HepG2 (cell line): ENCODE results near the gene UCKL1. TPM values are rescaled to one million over a fixed set of nuclear protein-coding genes. Genes with fewer than 3 reads are reported as not detected.

Source experiments
- AKAP8 ChIP-seq: sonication (generic); formaldehyde crosslinking; IDR thresholded peaks from 2 replicates; pipeline ENCODE4 v1.5.1; 2020; ENCODE audit warnings: mild to moderate bottlenecking, missing genetic modification reagents
- ARHGAP35 ChIP-seq: sonication (generic); formaldehyde crosslinking; IDR thresholded peaks from 2 replicates; pipeline ENCODE4 v1.9.0; 2022; ENCODE audit warnings: mild to moderate bottlenecking, inconsistent platforms, moderate library complexity, missing genetic modification reagents, borderline replicate concordance
- CEBPB ChIP-seq: IDR thresholded peaks from 2 replicates; pipeline ENCODE4 v1.6.1; 2011; ENCODE audit warnings: low read depth, low read length, improper control_type of control experiment, borderline replicate concordance
- CHD4 ChIP-seq: fragments of 200-600 bp; sonication (generic); IDR thresholded peaks from 2 replicates; pipeline ENCODE4 v1.7.0; 2017; ENCODE audit warnings: mild to moderate bottlenecking, low read length, borderline replicate concordance
- DDIT3 ChIP-seq: sonication (generic); formaldehyde crosslinking; IDR thresholded peaks from 2 replicates; pipeline ENCODE4 v1.4.0; 2020; ENCODE audit warnings: mild to moderate bottlenecking, missing genetic modification reagents
- ERF ChIP-seq: IDR thresholded peaks from 2 replicates; pipeline ENCODE4 v1.6.1; 2018; ENCODE audit warnings: missing biosample characterization, missing genetic modification reagents
- ETS1 ChIP-seq: sonication (generic); formaldehyde crosslinking; IDR thresholded peaks from 2 replicates; pipeline ENCODE4 v1.4.0; 2020; ENCODE audit warnings: missing genetic modification reagents
- HMGA1 ChIP-seq: sonication (generic); formaldehyde crosslinking; conservative IDR thresholded peaks from 2 replicates; pipeline ENCODE4 v1.4.0; 2020; ENCODE audit warnings: missing genetic modification reagents
- HNRNPLL ChIP-seq: fragments of 200-400 bp; formaldehyde crosslinking; IDR thresholded peaks from 2 replicates; pipeline ENCODE4 v1.6.1; 2017; ENCODE audit warnings: mild to moderate bottlenecking, low read depth, low read length; ENCODE audit not compliant: poor library complexity, severe bottlenecking
- MBD4 ChIP-seq: IDR thresholded peaks from 2 replicates; pipeline ENCODE4 v1.6.1; 2012; ENCODE audit warnings: low read length, inconsistent platforms, borderline replicate concordance
- NR2C2 ChIP-seq: sonication (generic); formaldehyde crosslinking; IDR thresholded peaks from 2 replicates; pipeline ENCODE4 v1.4.0; 2020; ENCODE audit warnings: missing genetic modification reagents, mild to moderate bottlenecking, moderate library complexity, borderline replicate concordance
- RFX5 ChIP-seq: IDR thresholded peaks from 2 replicates; pipeline ENCODE4 v1.6.1; 2011; ENCODE audit warnings: low read depth, low read length, improper control_type of control experiment
- RXRA ChIP-seq: sonication (generic); formaldehyde crosslinking; IDR thresholded peaks from 2 replicates; pipeline ENCODE4 v1.5.1; 2020; ENCODE audit warnings: missing genetic modification reagents
- TBX2 ChIP-seq: sonication (generic); formaldehyde crosslinking; IDR thresholded peaks from 2 replicates; pipeline ENCODE4 v1.5.0; 2020; ENCODE audit warnings: missing genetic modification reagents, mild to moderate bottlenecking, borderline replicate concordance
- THRA ChIP-seq: sonication (generic); formaldehyde crosslinking; IDR thresholded peaks from 2 replicates; pipeline ENCODE4 v1.4.0; 2020; ENCODE audit warnings: missing genetic modification reagents, borderline replicate concordance
- TSC22D2 ChIP-seq: sonication (generic); formaldehyde crosslinking; IDR thresholded peaks from 2 replicates; pipeline ENCODE4 v1.5.1; 2020; ENCODE audit warnings: missing genetic modification reagents, mild to moderate bottlenecking, borderline replicate concordance
- ZFP1 ChIP-seq: IDR thresholded peaks from 2 replicates; pipeline ENCODE4 v1.6.1; 2016
- ZFP62 ChIP-seq: sonication (generic); formaldehyde crosslinking; IDR thresholded peaks from 2 replicates; pipeline ENCODE4 v1.4.0; 2020; ENCODE audit warnings: missing genetic modification reagents
- ZNF20 ChIP-seq: sonication (generic); formaldehyde crosslinking; IDR thresholded peaks from 2 replicates; pipeline ENCODE4 v1.4.0; 2020; ENCODE audit warnings: mild to moderate bottlenecking, moderate library complexity, missing genetic modification reagents
- ZNF232 ChIP-seq: sonication (generic); formaldehyde crosslinking; IDR thresholded peaks from 2 replicates; pipeline ENCODE4 v1.4.0; 2020; ENCODE audit warnings: missing genetic modification reagents, borderline replicate concordance
- ZNF333 ChIP-seq: sonication (generic); formaldehyde crosslinking; IDR thresholded peaks from 2 replicates; pipeline ENCODE4 v1.4.0; 2020; ENCODE audit warnings: mild to moderate bottlenecking, missing genetic modification reagents, borderline replicate concordance
- ZNF383 ChIP-seq: sonication (generic); formaldehyde crosslinking; IDR thresholded peaks from 2 replicates; pipeline ENCODE4 v1.4.0; 2020; ENCODE audit warnings: missing genetic modification reagents, mild to moderate bottlenecking, borderline replicate concordance
- ZNF614 ChIP-seq: IDR thresholded peaks from 2 replicates; pipeline ENCODE4 v1.6.1; 2018; ENCODE audit warnings: missing biosample characterization, missing genetic modification reagents, inconsistent platforms, borderline replicate concordance
- ZNF644 ChIP-seq: IDR thresholded peaks from 2 replicates; pipeline ENCODE4 v1.6.1; 2016; ENCODE audit warnings: low read depth
- ZNF660 ChIP-seq: sonication (generic); formaldehyde crosslinking; IDR thresholded peaks from 2 replicates; pipeline ENCODE4 v1.5.1; 2020; ENCODE audit warnings: mild to moderate bottlenecking, low read depth, missing genetic modification reagents, borderline replicate concordance
- ZNF773 ChIP-seq: sonication (generic); formaldehyde crosslinking; IDR thresholded peaks from 2 replicates; pipeline ENCODE4 v1.4.0; 2020; ENCODE audit warnings: missing genetic modification reagents, borderline replicate concordance
- ZNF784 ChIP-seq: sonication (generic); formaldehyde crosslinking; IDR thresholded peaks from 2 replicates; pipeline ENCODE4 v1.5.1; 2020; ENCODE audit warnings: missing genetic modification reagents, mild to moderate bottlenecking, borderline replicate concordance
- ZSCAN12 ChIP-seq: sonication (generic); formaldehyde crosslinking; IDR thresholded peaks from 2 replicates; pipeline ENCODE4 v1.9.0; 2021; ENCODE audit warnings: mild to moderate bottlenecking, missing genetic modification reagents
- polyA plus RNA-seq, 8 experiments: library from polyadenylated mRNA; depleted of rRNA in 3 of 8; stranded (reverse) in 7 of 8; unstranded in 1 of 8; fragments of >200 nt; fragmentation: Illumina TruSeq in 4 of 8; extraction: Trizol in 4 of 8; gene quantifications; 2 replicates each; pipeline versions ENCODE4 v1.2.1 to v1.2.3, GENCODE V29; 2011 to 2016; ENCODE audit warnings: low read depth in 4 of 8, missing spikeins in 1 of 8, mixed read lengths in 1 of 8; ENCODE audit not compliant: insufficient read depth in 1 of 8
- total RNA-seq, 5 experiments: library from RNA; depleted of rRNA; stranded (reverse); fragments of >200 nt; fragmentation: Illumina TruSeq; extraction: Trizol; gene quantifications; 2 replicates each; pipeline ENCODE4 v1.2.3, GENCODE V29; 2016; ENCODE audit warnings: low read depth in 1 of 5

The UCKL1 gene
- total and polyA plus RNA-seq, 2 of the 13 experiments (the other 11 are each of a cell fraction or from before 2014, with no cell fraction given), result 50.2 to 126 TPM

GRCh38 chr20:63979557-63980316, 23.5 kb upstream of the UCKL1 start, which contains the start of gene SAMD10 (continued):
- 0 out of 2 replicates have a peak, but pooled peaks have one; percentile 64 for TF ChIP-seq ZNF232 (CRISPR knock-in tag)
- peak; percentile 98 for TF ChIP-seq ZNF333 (CRISPR knock-in tag)
- no peak for TF ChIP-seq ZNF614 (CRISPR knock-in tag)
- TF ChIP-seq ZFP62 (CRISPR knock-in tag), result no peak
- TF ChIP-seq TSC22D2 (CRISPR knock-in tag), result 0 out of 2 replicates have a peak, but pooled peaks have one; percentile 32
- no peak for TF ChIP-seq RXRA
- peak; percentile 57 for TF ChIP-seq TBX2
- 0 out of 2 replicates have a peak, but pooled peaks have one; percentile 9 for TF ChIP-seq ERF (CRISPR knock-in tag)
- TF ChIP-seq ETS1 (CRISPR knock-in tag), result no peak; the same call in 1 of the 2 replicates
- TF ChIP-seq ZNF773 (CRISPR knock-in tag), result no peak
- TF ChIP-seq ZNF383 (CRISPR knock-in tag), result no peak
- no peak for TF ChIP-seq ZNF660 (CRISPR knock-in tag)
- TF ChIP-seq RFX5, result no peak
- no peak for TF ChIP-seq DDIT3
- no peak for TF ChIP-seq ZNF784 (CRISPR knock-in tag)
- TF ChIP-seq AKAP8 (CRISPR knock-in tag), result peak; percentile 47; the same call in 1 of the 2 replicates
- TF ChIP-seq ZSCAN12 (CRISPR knock-in tag), result no peak
- TF ChIP-seq CHD4, result no peak
- 0 out of 2 replicates have a peak, but pooled peaks have one; percentile 9 for TF ChIP-seq ZNF20 (CRISPR knock-in tag)
- no peak for TF ChIP-seq ARHGAP35
- TF ChIP-seq THRA (CRISPR knock-in tag), result no peak
- no peak for TF ChIP-seq ZFP1 (CRISPR knock-in tag)
- TF ChIP-seq ZNF644 (CRISPR knock-in tag), result no peak
- no peak for TF ChIP-seq HMGA1
- TF ChIP-seq MBD4, result no peak
- no peak for TF ChIP-seq HNRNPLL
- no peak for TF ChIP-seq CEBPB
- TF ChIP-seq NR2C2, result no peak
